Activated naive CD8-positive, alpha-beta T cell (primary cell): ENCODE measurements around the gene MAGI2.

Experiments used
- H3K27ac Mint-ChIP-seq: one replicate; pipeline ENCODE4 v1.8.0; 2021; ENCODE audit warnings: mixed read lengths
- H3K27me3 Mint-ChIP-seq: one replicate; pipeline ENCODE4 v1.8.0; 2021; ENCODE audit warnings: mixed read lengths
- H3K36me3 Mint-ChIP-seq: one replicate; pipeline ENCODE4 v1.8.0; 2021; ENCODE audit warnings: mixed read lengths
- H3K4me1 Mint-ChIP-seq: one replicate; pipeline ENCODE4 v1.8.0; 2021; ENCODE audit warnings: low read depth, mixed read lengths
- H3K4me3 Mint-ChIP-seq: one replicate; pipeline ENCODE4 v1.8.0; 2021; ENCODE audit warnings: mild to moderate bottlenecking, mixed read lengths
- H3K9me3 Mint-ChIP-seq: one replicate; pipeline ENCODE4 v1.8.0; 2021; ENCODE audit warnings: low read depth, mixed read lengths

Gene MAGI2

DNA sequence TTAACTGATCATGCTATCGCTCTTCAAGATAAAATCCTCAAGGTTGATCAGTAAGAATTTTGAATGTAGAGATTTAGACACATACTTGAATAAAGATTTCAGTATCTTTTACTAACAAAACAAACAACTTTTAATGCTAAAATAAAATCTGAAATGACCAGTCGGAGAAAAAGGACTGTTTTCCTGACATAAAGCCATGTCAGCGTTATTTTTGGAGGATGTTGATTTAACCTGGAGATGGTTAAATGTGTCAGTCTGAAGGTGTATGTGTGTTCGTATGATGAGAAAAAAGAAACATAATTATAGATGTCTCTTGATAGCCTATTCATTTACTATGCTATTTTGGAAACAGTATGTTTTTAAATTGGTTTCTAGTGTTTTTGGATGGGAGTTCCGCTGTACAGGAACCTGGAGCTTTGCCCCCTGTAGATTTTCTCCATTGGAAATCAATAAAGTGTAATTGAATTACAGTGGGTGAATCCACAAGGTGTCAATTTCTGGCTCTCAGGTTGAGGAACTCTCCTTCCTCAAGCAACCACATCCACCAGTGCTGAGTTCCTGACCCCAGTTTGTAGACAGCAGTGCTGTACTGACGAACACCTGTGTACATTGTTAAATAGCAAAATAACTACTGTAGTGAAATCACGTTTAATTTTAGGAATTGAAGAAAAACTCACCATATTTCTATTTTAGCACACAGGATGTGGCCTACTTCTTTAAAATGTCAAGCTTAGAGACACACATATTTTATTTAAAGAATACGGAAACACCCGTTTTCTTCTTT lies 670.1 kb downstream of the MAGI2 start:
- Mint-ChIP-seq H3K4me3 (no peak overlapping the region), H3K9me3 (no peaks in the 10 kb centered on the region), H3K4me1 (no peaks in the 10 kb centered on the region), H3K27ac (no peak overlapping the region), H3K27me3 (no peaks in the 10 kb centered on the region), H3K36me3 (no peaks in the 10 kb centered on the region)

DNA sequence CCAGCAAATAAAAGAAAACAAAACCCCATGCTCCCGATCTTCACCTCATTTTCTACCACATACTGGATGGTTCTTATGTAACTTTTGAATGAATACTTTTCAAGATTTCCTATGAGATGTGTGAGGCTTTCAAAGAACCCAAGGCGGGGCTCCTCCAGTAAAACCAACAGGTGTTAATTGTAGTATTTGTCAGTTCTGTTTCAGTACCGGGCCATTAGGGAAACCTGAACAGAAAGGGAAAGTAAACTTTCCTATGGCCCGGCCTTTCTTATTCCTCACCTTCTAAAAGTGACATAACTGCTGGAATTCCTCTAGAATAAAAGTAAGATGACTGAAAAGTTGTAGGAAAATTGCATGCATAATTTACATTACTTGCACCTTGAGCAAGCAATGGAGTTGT lies 672.9 kb downstream of the MAGI2 start:
- Mint-ChIP-seq H3K9me3 (no peaks in the 10 kb centered on the region), H3K27ac (no peak overlapping the region), H3K4me1 (no peaks in the 10 kb centered on the region), H3K4me3 (no peak overlapping the region), H3K27me3 (no peaks in the 10 kb centered on the region), H3K36me3 (no peaks in the 10 kb centered on the region)

DNA sequence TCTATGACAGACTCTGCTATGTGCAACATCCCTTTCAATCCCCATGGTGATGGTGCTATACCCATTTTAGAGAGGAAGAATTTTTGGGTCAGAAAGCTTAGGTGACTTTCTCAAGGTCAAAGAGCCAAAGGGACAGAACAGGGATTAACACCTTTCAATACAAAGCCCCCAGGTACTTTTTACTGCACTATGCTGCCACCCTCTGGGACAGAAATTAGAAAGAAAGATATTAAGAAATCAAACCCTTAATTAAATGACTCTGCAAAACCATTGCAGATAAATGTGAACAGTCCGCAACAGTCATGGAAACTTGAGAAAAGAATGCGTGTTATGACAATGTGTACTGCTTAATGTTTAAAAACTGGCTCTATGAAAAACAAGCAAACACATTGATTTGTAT lies 673.7 kb downstream of the MAGI2 start:
- no peak overlapping the region for H3K27ac Mint-ChIP-seq
- no peaks in the 10 kb centered on the region for H3K36me3 Mint-ChIP-seq
- H3K27me3 Mint-ChIP-seq, result no peaks in the 10 kb centered on the region
- no peak overlapping the region for H3K4me3 Mint-ChIP-seq
- no peaks in the 10 kb centered on the region for H3K4me1 Mint-ChIP-seq
- no peaks in the 10 kb centered on the region for H3K9me3 Mint-ChIP-seq

DNA sequence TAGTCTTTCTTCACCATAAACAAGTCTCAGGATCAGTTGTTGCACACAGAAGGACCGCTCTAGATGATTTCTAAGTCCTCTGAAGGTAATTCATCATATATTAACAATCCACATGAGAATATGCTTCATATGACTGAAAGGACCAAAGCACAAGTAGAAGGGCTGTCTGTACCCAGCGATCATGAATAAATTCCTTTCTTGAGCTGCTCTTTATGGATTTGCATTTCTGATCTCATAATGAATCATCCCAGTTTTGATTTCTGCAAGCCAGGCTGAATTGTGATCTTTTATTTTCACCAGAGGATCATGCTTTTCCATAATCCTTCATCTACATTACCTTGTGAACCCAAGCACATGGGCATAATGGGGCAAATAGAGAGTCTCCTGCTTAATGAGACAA lies 675.6 kb downstream of the MAGI2 start:
- H3K4me3 Mint-ChIP-seq, result no peak overlapping the region
- no peaks in the 10 kb centered on the region for H3K9me3 Mint-ChIP-seq
- no peaks in the 10 kb centered on the region for H3K36me3 Mint-ChIP-seq
- no peak overlapping the region for H3K27ac Mint-ChIP-seq
- H3K4me1 Mint-ChIP-seq, result no peaks in the 10 kb centered on the region
- H3K27me3 Mint-ChIP-seq, result no peaks in the 10 kb centered on the region

DNA sequence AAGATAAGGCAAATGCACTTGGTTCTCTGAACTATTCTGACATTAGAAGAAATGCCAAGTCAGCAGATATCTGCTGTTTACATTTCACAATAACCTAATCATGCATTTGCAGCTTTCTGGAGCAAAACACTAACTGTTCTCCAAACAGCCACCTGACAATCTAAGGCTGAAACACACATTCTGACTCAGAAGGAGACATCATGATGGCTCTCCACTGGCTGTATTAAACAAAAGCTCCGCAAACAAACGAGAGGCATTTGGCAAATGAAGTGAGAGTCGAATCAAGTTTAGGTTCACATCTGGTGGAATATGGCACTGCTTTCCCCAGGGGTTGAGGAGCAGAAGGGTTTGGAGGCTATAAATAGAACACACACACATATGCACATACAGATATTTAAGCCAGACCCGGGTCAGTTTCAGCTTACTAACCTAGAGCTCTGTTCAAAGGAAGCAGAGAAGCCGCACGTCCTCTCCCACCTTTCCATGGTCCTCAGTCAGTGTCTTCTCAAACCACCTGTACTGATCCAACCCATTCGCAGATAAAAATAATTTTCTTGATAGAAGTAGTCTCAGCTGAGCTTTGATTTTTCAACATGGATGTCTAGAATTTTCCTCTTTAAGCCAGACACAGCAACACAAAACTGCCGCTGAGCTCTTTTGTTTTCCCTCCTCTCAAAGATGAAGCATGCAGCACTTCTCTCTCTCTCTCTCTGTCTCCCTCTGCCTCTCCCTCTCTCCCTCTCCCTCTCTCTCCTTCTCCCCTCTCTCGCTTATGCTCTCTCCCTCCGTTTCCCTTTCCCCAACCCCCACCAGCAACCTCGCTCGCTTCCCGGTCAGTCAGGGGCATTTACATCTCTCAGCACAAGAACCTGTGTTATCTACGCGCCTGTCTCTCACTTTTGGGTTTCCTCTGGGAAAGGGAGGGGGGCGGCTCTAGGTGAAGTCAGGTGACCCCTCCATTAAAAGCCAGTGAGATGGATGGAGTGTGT lies 682.8 kb downstream of the MAGI2 start:
- no peak overlapping the region for H3K27ac Mint-ChIP-seq
- H3K36me3 Mint-ChIP-seq, result no peaks in the 10 kb centered on the region
- H3K4me1 Mint-ChIP-seq, result no peaks in the 10 kb centered on the region
- peaks cover 5% of the 10 kb centered on the region for H3K9me3 Mint-ChIP-seq
- peaks cover 3% of the 10 kb centered on the region for H3K27me3 Mint-ChIP-seq
- no peak overlapping the region for H3K4me3 Mint-ChIP-seq

DNA sequence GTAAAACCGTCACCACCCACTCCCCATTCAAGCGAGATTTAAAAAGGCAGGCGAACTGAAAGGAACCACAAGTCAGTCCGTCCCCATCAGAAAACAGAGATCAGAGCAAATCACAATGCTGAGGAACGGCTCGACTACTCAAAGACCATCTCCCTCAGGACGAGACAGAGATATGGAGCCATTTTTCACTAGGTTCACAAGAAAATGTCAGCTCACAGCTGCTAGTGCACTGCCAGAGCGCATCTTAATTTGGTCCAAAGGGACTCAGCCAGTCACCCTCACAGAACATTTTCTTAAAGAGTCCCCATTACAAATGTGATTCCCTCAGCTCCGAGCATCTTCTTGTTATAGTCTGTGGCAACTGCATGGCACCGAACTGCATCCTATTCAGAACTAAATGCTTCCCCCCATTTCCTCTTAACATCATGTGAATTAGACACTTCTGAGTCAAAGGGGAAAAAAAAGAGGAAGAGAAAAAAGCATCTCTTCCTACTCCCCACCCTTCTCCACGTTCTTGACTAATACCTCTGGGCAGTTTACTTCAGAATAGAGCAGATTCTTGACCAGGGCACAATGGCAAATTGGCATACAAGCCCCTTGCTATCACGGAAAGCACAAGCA lies 683.9 kb downstream of the MAGI2 start:
- Mint-ChIP-seq H3K4me1 (no peaks in the 10 kb centered on the region), H3K27me3 (peaks cover 3% of the 10 kb centered on the region), H3K9me3 (peaks cover 5% of the 10 kb centered on the region), H3K27ac (no peak overlapping the region), H3K36me3 (no peaks in the 10 kb centered on the region), H3K4me3 (no peak overlapping the region)

DNA sequence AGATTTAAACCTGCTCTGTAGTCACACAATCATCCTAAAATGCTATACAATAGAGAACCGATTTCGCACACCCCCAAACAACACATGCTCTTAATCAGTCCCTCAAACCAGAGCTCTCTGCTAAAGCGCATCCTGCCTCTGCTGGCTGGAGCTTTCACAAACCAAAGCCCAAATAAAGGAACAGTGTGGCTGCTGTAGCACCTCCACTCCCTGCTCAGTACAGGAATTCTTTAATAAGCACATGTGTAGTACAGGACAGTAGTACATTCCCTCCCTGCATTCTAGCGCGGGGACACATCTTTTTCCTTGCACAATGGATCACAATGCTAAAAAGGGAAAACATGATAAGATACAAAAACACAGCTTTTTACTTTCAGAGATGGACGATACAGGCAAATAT lies 684.6 kb downstream of the MAGI2 start:
- no peaks in the 10 kb centered on the region for H3K4me1 Mint-ChIP-seq
- no peaks in the 10 kb centered on the region for H3K36me3 Mint-ChIP-seq
- H3K27ac Mint-ChIP-seq, result no peak overlapping the region
- peaks cover 3% of the 10 kb centered on the region for H3K27me3 Mint-ChIP-seq
- no peak overlapping the region for H3K4me3 Mint-ChIP-seq
- H3K9me3 Mint-ChIP-seq, result peaks cover 5% of the 10 kb centered on the region

DNA sequence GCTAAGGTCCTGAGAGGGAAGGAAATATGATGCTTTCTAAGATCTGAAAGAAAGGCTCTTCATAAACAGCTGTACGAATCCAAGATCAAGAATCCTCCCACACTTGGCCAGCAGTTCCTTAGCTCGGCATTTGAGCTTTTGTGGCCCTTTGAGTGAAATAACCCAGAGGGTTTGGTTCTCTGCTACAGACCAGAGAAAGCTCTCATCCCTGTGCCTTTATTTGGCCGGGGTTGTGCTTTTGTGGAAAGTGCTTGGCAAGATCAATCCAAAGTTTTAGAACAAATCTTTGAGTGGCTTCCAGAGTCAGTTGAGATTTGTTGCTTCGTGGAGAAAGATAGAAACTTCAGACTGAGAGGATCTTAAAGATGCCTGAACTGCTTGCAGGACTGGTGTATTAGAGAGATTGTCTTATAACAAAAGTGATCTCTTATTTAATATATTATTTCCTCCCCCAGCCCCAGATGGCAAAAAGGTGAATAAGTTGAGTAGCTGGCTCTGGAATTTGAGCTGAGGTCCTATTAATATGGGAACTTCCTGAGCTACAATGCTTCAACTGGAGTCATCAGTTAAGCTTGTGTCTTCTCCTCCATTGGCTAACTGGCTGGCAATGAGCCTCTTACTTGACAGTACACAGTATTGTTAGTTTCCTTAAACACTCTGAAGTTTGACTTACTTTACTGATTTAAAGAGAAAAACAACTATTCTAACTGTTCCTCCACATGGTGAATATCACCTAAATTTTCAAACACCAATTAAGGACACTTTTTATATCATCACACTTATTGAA lies 687.3 kb downstream of the MAGI2 start:
- no peaks in the 10 kb centered on the region for H3K9me3 Mint-ChIP-seq
- H3K27ac Mint-ChIP-seq, result no peak overlapping the region
- no peaks in the 10 kb centered on the region for H3K36me3 Mint-ChIP-seq
- peaks cover 3% of the 10 kb centered on the region for H3K27me3 Mint-ChIP-seq
- no peaks in the 10 kb centered on the region for H3K4me1 Mint-ChIP-seq
- H3K4me3 Mint-ChIP-seq, result no peak overlapping the region

DNA sequence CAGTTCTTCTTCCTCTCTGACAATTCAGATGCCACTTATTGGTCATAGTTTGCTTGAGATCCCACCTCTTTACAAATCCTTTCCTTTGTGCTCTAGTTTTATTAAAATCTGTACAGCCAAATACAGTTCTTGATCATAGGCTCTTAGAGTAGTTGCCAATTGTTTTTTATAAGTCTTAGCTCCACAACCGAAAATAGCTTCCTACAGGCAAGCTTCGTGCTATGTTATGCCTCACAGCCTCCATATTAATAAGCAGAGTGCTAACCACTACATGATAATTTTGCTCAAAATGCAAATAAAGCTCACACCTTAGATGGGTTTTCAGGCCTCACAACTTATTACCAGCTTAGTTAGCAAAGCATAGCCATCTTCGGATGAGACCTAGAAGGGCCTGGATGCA lies 688.9 kb downstream of the MAGI2 start:
- Mint-ChIP-seq H3K27ac (no peak overlapping the region), H3K9me3 (no peaks in the 10 kb centered on the region)

DNA sequence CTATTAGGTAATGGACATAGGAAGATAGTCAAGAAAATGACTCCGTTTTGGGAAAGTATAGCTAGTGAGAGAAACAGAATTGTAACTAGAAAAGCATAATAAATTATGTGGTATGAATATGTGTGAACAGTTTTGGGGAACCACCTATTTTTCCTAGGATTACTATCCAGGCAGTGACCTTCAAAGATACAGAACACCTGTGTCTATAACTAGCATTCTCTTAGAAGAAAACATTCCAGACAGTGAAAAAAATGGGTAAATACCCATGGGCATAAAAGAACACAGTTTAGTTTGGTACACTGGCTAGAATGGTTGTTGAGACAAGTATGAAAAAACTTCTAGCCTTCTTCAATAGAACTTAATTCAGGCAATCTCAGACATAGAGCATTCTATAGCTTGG lies 690.8 kb downstream of the MAGI2 start:
- no peaks in the 10 kb centered on the region for H3K27me3 Mint-ChIP-seq
- no peaks in the 10 kb centered on the region for H3K4me1 Mint-ChIP-seq
- no peaks in the 10 kb centered on the region for H3K9me3 Mint-ChIP-seq
- H3K4me3 Mint-ChIP-seq, result no peak overlapping the region
- no peak overlapping the region for H3K27ac Mint-ChIP-seq
- H3K36me3 Mint-ChIP-seq, result no peaks in the 10 kb centered on the region

More for the DNA sequence above, 688.9 kb downstream of the MAGI2 start:
- no peaks in the 10 kb centered on the region for H3K4me1 Mint-ChIP-seq
- H3K4me3 Mint-ChIP-seq, result no peak overlapping the region
- H3K36me3 Mint-ChIP-seq, result no peaks in the 10 kb centered on the region
- H3K27me3 Mint-ChIP-seq, result peaks cover 3% of the 10 kb centered on the region

DNA sequence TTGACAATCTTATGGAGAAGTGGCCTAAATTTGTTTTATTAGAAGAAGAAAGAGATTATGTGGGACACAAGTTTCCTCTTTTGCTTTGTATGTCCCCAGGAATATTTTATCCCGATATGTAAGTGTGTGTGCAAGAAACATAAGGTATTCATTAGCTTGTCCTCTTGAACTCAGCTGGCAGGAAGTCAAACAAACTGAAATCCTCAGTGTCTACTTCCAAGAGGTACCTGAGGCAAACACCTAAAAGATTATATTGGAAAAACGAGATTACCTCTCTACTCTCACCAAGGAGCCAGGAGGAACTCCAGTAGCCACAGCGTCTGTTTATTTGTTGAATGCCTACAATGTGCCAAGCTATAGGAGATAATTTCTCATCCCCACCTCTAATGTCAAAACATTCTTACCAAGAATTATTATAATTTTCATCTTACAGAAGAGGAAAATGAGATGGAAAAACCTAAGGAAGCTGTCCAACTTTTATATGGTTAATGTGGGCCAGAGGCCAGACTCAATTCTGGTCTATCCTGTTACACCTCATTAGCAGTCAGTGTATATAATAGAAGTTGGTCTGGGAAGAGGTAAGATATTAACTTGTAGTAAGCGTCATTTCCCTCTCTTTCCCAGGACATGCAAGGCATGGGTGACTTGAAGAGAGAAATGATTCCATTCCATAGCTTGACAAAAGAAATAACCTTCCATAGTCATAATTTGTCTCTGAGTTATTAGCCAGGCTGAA lies 692.7 kb downstream of the MAGI2 start:
- Mint-ChIP-seq H3K27ac (no peak overlapping the region), H3K27me3 (no peaks in the 10 kb centered on the region), H3K4me3 (no peak overlapping the region), H3K9me3 (no peaks in the 10 kb centered on the region), H3K36me3 (no peaks in the 10 kb centered on the region), H3K4me1 (no peaks in the 10 kb centered on the region)

DNA sequence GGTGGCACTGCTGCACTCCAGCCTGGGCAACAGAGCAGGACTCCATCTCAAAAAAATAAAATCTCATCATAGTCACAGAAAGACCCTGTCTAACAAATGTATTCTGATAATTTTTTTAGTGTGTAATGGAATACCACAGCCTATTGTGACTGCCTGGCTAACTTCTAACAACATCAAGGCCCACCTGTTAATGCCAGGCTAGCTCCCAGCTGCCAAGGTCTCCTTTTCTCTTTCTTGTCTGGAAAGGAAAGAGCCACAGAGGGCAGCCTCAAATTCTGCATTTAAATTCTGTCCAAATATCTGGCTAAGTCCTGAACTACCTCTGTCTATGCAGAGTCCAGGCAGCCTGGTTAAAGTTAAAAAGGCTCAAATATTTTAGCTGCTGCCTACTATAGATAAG lies 700.9 kb downstream of the MAGI2 start:
- no peaks in the 10 kb centered on the region for H3K36me3 Mint-ChIP-seq
- H3K4me3 Mint-ChIP-seq, result no peak overlapping the region
- no peaks in the 10 kb centered on the region for H3K4me1 Mint-ChIP-seq
- H3K27me3 Mint-ChIP-seq, result no peaks in the 10 kb centered on the region
- H3K9me3 Mint-ChIP-seq, result peaks cover 3% of the 10 kb centered on the region
- no peak overlapping the region for H3K27ac Mint-ChIP-seq

DNA sequence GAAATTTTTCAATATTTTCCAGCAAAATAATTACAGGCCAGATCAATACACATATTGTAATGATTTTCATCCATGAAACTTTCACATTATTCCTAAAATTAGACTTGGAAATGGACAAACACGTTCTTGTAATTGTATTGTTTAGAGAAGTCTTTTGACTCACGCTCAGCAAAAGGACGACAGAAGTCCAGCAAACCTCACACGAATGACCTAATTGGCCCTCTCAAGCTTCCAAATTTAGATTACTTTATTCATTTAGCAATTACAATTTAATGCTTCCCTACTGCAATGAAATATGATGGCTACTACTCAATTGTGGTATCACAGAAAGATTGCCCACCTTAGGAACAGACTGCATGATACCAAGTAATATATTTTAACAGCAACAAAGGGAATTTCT lies 702.2 kb downstream of the MAGI2 start:
- H3K27me3 Mint-ChIP-seq, result no peaks in the 10 kb centered on the region
- H3K9me3 Mint-ChIP-seq, result peaks cover 3% of the 10 kb centered on the region
- H3K4me1 Mint-ChIP-seq, result no peaks in the 10 kb centered on the region
- H3K4me3 Mint-ChIP-seq, result no peak overlapping the region
- no peak overlapping the region for H3K27ac Mint-ChIP-seq
- no peaks in the 10 kb centered on the region for H3K36me3 Mint-ChIP-seq
